Measurements from ENCODE around the gene ZCCHC24. TPM values are rescaled to one million over a fixed set of nuclear protein-coding genes. Genes with fewer than 3 reads are reported as not detected.
A peak's percentile ranks its signal among the peaks of the same experiment; 100 is the strongest.

Gene ZCCHC24
- total and polyA plus RNA-seq, 11 donors = 18.7 to 122 (median 49.6) TPM

GRCh38 chr10:79379512-79380124 lies 65.8 kb downstream of the ZCCHC24 start:
- no peaks in the 10 kb centered on the region for H3K27me3 ChIP-seq
- peaks cover 0 to 6% (median 0%) of the 10 kb centered on the region in 9 donors for H3K36me3 ChIP-seq
- TF ChIP-seq CTCF (IDR thresholded peaks at IDR 0.05) = no peak
- no peak for TF ChIP-seq POLR2A (IDR thresholded peaks at IDR 0.05)
- DNase-seq (peak in 3 of 5 donors; percentile 47 to 71 (median 71)), ATAC-seq (peak; percentile 21 to 42 (median 31))
- WGBS, 4 donors = 13 to 42% (median 22%) methylated on average over 4 to 9 of the region's 9 CpGs
- H3K4me1 ChIP-seq = peaks cover 13 to 48% (median 45%) of the 10 kb centered on the region in 12 donors
- no peaks in the 10 kb centered on the region for H3K9me3 ChIP-seq
- H3K27ac ChIP-seq = peak overlapping the region in 11 of 12 donors; percentile 13 to 84 (median 66)
- intact Hi-C loops (cut with DNase I) = loop anchor here in 7 of 10 donors (2.0 to 10.0 kb wide), 6 partner anchors 65 to 225 kb away; partner anchors contain the start of gene ZCCHC24 (in 3 of the 7)
- H3K4me3 ChIP-seq = peak overlapping the region in 2 of 12 donors; percentile 3 to 26

GRCh38 chr10:79378647-79379511 lies 66.5 kb downstream of the ZCCHC24 start:
- Histone ChIP-seq H3K36me3 (peaks cover 0 to 5% (median 0%) of the 10 kb centered on the region in 9 donors), H3K4me1 (peaks cover 13 to 50% (median 45%) of the 10 kb centered on the region in 12 donors), H3K27me3 (no peaks in the 10 kb centered on the region), H3K4me3 (no peak overlapping the region), H3K27ac (peak overlapping the region in 7 of 12 donors; percentile 51 to 84 (median 70)), H3K9me3 (no peaks in the 10 kb centered on the region)
- TF ChIP-seq CTCF (IDR thresholded peaks at IDR 0.05) (no peak), POLR2A (IDR thresholded peaks at IDR 0.05) (no peak)
- ATAC-seq (no peak), DNase-seq (peak in 3 of 5 donors; percentile 15 to 66 (median 42))
- 80 to 83% (median 81%) methylated on average over 21 to 22 of the region's 22 CpGs for WGBS, 4 donors
- intact Hi-C loops (cut with DNase I) = loop anchor here in 5 of 10 donors (5.0 to 10.0 kb wide), 4 partner anchors 68 to 226 kb away; partner anchors contain the start of gene ZCCHC24 (in 1 of the 5)

DNA sequence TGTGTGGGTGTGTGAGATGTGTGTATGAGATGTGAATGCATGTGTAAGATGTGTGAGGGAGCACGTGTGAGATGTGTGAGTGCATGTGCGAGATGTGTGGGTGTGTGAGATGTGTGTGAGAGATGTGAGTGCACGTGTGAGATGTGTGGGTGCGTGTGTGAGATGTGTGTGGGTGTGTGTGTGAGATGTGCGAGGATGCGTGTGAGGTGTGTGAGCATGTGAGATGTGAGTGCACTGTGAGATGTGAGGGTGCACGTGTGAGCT lies 67.1 kb downstream of the ZCCHC24 start:
- Histone ChIP-seq H3K4me1 (peaks cover 13 to 50% (median 45%) of the 10 kb centered on the region in 12 donors), H3K27ac (no peak overlapping the region), H3K27me3 (no peaks in the 10 kb centered on the region), H3K36me3 (peaks cover 0 to 5% (median 0%) of the 10 kb centered on the region in 9 donors), H3K9me3 (no peaks in the 10 kb centered on the region), H3K4me3 (no peak overlapping the region)
- TF ChIP-seq CTCF (IDR thresholded peaks at IDR 0.05) (no peak), POLR2A (IDR thresholded peaks at IDR 0.05) (no peak)
- DNase-seq (no peak), ATAC-seq (no peak)
- intact Hi-C loops (cut with DNase I) = loop anchor here in 5 of 10 donors (5.0 to 10.0 kb wide), 4 partner anchors 69 to 226 kb away; partner anchors contain the start of gene ZCCHC24 (in 1 of the 5)
- WGBS, 4 donors = 88 to 97% (median 94%) methylated on average over 7 of the region's 7 CpGs
